Measurements from ENCODE around the gene RPS17. TPM values are rescaled to one million over a fixed set of nuclear protein-coding genes. Genes with fewer than 3 reads are reported as not detected.

Gene RPS17
- total and polyA plus RNA-seq, 10 of the 15 experiments (the other 5 are each of a cell fraction or from before 2014, with no cell fraction given) = 1,223 to 7,871 (median 3,879) TPM

GRCh38 chr15:82545478-82545877 is 5.2 kb upstream of the RPS17 start (continued):
- no peak for TF ChIP-seq RAD51 (IDR thresholded peaks at IDR 0.05)
- TF ChIP-seq PBX3 (IDR thresholded peaks at IDR 0.05; ENCODE audit: insufficient replicate concordance, low read depth, low read length) = no peak
- TF ChIP-seq HCFC1 (IDR thresholded peaks at IDR 0.05; ENCODE audit: low read length) = no peak
- TF ChIP-seq REST (IDR thresholded peaks at IDR 0.05; ENCODE audit: low read depth, low read length) = no peak

DNA sequence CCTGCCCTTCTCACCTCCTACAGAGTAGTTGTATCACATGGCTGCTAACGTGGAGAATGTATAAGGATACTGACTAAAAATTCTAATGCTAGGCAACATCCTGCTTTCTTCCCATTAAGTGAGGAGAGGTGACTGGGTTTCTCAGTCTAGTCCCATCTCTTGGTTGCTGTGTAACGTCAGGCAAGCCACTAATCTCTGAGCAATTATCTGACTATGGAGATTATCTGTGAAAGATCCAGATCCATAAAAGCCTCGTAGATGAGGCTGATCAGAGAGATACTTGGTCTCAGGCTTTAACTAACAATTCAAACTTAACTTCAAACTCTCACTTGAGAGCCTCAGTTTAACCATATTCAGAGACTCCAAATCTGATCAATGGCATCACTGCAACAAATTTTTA is 4.7 kb upstream of the RPS17 start:
- in situ Hi-C loops (cut with MboI) = loop anchor here (10.0 kb wide), 5 partner anchors 190 to 1250 kb away; partner anchors contain the start of genes FSD2 and WHAMM
- POLR2A ChIA-PET = no interaction called here
- SMC1A ChIA-PET (ENCODE audit: uncharacterized antibody, unreplicated experiment) = no interaction called here
- intact Hi-C loops (cut with micrococcal nuclease; ENCODE audit: unreplicated experiment) = no loop called here
- RAD21 ChIA-PET (ENCODE audit: unreplicated experiment) = no interaction called here
- Histone ChIP-seq H3K9ac (ENCODE audit: control insufficient read depth, insufficient read depth, low read length) (no peak overlapping the region), H3K4me1 (ENCODE audit: control insufficient read depth, insufficient read depth, low read length) (0 out of 2 replicates have a peak, but pooled peaks cover 3% of the 10 kb centered on the region), H3K27ac (ENCODE audit: control insufficient read depth, insufficient read depth) (no peak overlapping the region), H3K36me3 (ENCODE audit: control insufficient read depth in 2 of 2, insufficient read depth in 2 of 2, low read length in 1 of 2) (no peaks in the 10 kb centered on the region), H3K27me3 (replicated peaks in 1 of 2; ENCODE audit: control insufficient read depth in 2 of 2, insufficient read depth in 2 of 2, low read length in 1 of 2) (no peaks in the 10 kb centered on the region), H3K79me2 (ENCODE audit: control insufficient read depth, insufficient read depth, low read length) (peaks cover 10% of the 10 kb centered on the region), H3K4me3 (no peak overlapping the region), H2AFZ (ENCODE audit: control insufficient read depth, low read depth, low read length) (no peak overlapping the region), H3K4me2 (ENCODE audit: control insufficient read depth, insufficient read depth) (no peak overlapping the region), H3K9me3 (replicated peaks; ENCODE audit: control insufficient read depth, insufficient read depth, low read length) (no peaks in the 10 kb centered on the region), H4K20me1 (ENCODE audit: control insufficient read depth, insufficient read depth) (no peaks in the 10 kb centered on the region)
- CTCF ChIA-PET = no interaction called here
- ATAC-seq = no peak
- FAIRE-seq = no peak
- no peak for DNase-seq (ENCODE audit: low read depth, low spot score)
- 0% methylated on average over 3 of the region's 3 CpGs for WGBS (ENCODE audit: insufficient coverage, insufficient replicate concordance, low lambda C conversion rate, missing lambda C conversion rate)
- no TSS peak for BruUV-seq (replicated peaks)
- TF ChIP-seq BRCA1 (IDR thresholded peaks at IDR 0.05; ENCODE audit: low read depth, low read length) = no peak
- no peak for TF ChIP-seq SUPT20H (IDR thresholded peaks at IDR 0.05; ENCODE audit: borderline replicate concordance, control insufficient read depth, low read depth, low read length)
- no peak for TF ChIP-seq POLR2AphosphoS5 (IDR thresholded peaks at IDR 0.05; ENCODE audit: low read length)
- TF ChIP-seq EP300 (IDR thresholded peaks at IDR 0.05; ENCODE audit: borderline replicate concordance in 1 of 2, control insufficient read depth in 1 of 2, low read depth in 2 of 2, low read length in 2 of 2) = no peak
- TF ChIP-seq ZNF687 (IDR thresholded peaks at IDR 0.05) = no peak
